Epithelial cell of esophagus (primary cell): ENCODE results near the gene ZDHHC11B.
"Not testable (repeated sequence)": the region's sequence is repeated elsewhere in the genome, so short reads cannot be mapped to it uniquely, and the experiment has no call there.

Source experiments
- DNase-seq: peaks from one replicate; pipeline ENCODE4 v3.0.0; 2010; ENCODE audit warnings: low read depth
- H3K4me3 ChIP-seq: 2 replicates; pipeline ENCODE4 v1.5.1; 2011; ENCODE audit warnings: mild to moderate bottlenecking, low read length, control low read depth
- TF ChIP-seq, protein P1 (sequence below): IDR thresholded peaks from 2 replicates; pipeline ENCODE4 v1.5.1; 2011; ENCODE audit warnings: low read depth, mild to moderate bottlenecking, low read length, control low read depth, inconsistent platforms; ENCODE audit not compliant: insufficient read depth; ENCODE audit errors: missing control alignments

The ZDHHC11B gene

DNA sequence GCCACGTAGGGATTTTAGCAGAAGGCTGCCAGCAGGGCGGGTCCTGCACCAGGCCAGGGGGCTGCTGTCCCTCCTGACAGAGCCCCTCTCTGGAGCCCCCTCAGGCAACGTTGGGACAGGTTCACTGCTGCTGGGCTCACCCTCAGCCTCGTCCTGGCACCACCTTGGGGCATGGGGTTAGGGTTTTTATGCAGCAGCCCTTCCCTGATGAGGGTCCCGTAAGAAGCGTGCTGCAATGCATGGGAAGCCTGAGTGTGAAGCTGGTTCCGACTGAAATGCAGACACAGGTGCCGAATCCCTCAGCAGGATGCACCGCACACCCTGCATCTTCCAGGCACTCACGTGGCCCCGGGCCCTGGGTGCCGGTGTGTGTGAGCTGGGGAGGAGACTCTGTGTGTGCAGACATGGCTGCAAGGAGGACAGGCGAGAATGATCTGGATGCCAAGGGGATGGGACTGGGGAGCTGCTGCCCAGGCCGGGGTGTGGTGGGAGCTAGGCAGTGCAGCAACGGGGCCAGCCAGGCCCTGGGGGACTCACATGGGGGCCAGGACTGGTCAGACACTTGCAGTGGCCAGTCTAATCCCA is 27.1 kb downstream of the ZDHHC11B start:
- TF ChIP-seq, protein P1, sequence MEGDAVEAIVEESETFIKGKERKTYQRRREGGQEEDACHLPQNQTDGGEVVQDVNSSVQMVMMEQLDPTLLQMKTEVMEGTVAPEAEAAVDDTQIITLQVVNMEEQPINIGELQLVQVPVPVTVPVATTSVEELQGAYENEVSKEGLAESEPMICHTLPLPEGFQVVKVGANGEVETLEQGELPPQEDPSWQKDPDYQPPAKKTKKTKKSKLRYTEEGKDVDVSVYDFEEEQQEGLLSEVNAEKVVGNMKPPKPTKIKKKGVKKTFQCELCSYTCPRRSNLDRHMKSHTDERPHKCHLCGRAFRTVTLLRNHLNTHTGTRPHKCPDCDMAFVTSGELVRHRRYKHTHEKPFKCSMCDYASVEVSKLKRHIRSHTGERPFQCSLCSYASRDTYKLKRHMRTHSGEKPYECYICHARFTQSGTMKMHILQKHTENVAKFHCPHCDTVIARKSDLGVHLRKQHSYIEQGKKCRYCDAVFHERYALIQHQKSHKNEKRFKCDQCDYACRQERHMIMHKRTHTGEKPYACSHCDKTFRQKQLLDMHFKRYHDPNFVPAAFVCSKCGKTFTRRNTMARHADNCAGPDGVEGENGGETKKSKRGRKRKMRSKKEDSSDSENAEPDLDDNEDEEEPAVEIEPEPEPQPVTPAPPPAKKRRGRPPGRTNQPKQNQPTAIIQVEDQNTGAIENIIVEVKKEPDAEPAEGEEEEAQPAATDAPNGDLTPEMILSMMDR = no peak
- no peak for DNase-seq

DNA sequence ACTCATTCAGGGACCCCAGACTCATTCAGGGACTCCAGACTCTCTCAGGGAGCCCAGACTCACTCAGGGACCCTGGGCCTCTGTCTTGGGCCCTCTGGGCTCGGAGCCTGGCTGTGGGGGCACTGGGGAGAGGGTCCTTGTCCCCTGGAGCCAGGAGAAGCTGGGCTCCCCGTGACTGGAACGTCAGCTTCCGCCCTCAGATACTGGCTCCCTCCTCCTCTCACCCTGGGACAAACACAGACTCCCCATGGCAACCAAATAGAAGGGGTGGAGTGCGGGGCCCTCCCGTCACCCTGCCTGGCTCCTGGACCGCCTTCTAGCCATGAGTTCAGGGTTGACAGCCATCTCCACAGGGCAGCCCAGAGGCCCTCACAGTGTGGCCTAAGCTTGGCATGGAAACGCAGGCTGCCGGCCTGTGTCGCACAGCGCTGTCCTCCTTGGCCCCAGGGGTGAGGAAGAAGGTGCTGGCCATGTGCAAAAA is 27.6 kb downstream of the ZDHHC11B start:
- TF ChIP-seq, protein P1 = no peak
- no peak for DNase-seq

More for the DNA sequence above, 27.1 kb downstream of the ZDHHC11B start:
- no peak overlapping the region for H3K4me3 ChIP-seq

DNA sequence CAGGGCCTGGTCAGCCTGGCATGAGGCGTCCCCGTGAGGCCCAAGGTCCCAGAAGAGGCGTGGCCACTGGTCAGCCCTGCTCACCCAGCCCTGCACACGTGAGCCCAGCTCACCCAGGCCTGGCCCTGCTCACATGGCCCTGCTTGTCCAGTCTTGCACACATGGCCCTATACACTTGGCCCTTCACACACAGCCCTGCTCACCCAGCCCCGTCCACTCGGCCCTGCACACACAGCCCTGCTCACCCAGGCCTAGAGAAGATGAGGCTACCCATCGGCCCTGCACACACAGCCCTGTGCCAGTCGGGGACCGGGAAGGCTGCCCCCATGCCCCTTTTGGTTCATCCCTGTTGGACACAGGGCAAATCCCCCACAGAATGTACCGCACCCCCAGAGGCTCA is 28.4 kb downstream of the ZDHHC11B start:
- TF ChIP-seq, protein P1 = no peak
- DNase-seq = no peak
- H3K4me3 ChIP-seq = no peak overlapping the region

More for the DNA sequence above, 27.6 kb downstream of the ZDHHC11B start:
- H3K4me3 ChIP-seq = no peak overlapping the region

DNA sequence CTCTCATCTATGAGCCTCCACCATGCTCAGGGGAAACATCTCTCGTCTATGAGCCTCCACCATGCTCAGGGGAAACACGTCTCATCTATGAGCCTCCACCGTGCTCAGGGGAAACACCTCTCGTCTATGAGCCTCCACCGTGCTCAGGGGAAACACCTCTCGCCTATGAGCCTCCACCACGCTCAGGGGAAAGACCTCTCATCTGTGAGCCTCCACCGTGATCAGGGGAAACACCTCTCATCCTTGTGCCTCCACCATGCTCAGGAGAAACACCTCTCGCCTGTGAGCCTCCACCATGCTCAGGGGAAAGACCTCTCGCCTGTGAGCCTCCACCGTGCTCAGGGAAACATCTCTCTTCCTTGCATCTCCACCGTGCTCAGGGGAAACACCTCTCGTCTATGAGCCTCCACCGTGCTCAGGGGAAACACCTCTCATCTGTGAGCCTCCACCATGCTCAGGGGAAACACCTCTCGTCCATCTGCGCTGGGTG is 30.3 kb downstream of the ZDHHC11B start:
- DNase-seq, H3K4me3 ChIP-seq: not testable (repeated sequence)

DNA sequence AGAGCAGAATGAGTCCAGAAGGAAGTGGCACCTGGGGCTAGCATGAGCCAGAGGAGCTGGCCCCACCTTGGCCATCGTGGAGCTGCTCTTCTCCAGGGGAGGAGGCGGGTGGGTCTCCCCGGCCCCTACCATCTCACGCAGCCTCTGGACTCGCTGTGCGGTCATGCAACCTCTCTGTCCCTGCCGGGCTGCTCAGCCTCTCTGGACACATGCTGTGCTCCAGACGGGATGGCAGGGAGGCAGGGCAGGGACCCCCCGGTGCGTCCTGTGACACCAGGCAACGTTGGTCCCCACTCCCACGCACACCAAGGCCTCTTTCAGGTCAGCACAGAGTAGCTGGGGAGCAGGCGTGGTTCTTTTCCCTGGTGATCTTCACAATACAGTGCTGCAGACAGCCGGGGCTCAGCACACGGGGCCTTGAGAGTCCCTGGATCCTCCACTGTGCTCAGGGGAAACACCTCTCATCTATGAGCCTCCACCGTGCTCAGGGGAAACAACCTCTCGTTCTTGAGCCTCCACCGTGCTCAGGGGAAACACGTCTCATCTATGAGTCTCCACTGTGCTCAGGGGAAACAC is 30.9 kb downstream of the ZDHHC11B start:
- H3K4me3 ChIP-seq, DNase-seq: not testable (repeated sequence)

DNA sequence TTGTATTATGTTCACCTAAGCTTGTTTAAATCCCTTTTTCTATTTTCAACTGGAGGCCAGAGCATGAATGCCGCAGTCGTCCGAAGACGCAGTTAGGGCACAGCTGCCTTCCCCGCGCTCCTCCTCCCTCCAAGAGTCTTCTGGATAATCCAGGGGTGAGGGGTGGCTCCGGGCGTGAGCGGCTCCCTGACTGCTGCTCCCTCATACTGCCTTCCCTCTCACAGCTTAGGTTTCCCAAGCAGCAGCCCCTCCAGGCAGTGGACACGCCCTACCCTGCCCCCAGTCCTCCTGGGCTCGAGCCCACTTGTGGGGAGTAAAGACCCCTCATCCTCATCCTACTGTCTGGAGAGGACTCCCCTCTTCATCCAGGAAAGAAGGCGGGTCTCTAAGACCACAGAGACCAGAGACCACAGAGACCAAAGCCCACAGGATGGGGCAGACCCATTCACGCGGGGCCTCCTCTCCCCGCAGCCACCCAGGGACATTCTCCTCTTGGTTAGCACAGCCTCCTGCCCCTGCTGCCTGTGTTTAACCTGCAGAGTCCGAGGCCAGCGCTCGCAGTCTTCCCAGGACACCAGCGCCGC is 31.9 kb downstream of the ZDHHC11B start:
- not testable (repeated sequence) for DNase-seq, H3K4me3 ChIP-seq

DNA sequence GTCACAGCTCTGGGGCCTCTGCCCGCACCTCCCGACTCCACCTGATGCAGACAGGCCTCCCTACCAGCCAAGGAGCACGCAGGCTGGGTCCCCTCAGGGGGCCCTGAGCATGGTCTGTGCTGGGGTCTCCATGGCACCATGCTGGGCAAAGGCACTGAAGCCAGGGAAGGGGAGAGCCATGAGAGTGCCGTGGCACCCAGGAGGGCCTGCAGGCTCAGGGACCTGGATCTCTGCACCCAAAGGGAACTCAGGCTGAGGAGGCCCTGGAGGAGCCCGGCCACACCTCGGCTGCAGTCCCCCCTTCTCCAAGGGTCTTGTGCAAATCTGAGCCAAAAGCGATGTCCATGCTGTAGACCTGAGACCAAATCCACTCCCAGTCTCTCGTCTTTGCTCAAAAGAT is 32.5 kb downstream of the ZDHHC11B start:
- DNase-seq, H3K4me3 ChIP-seq: not testable (repeated sequence)

DNA sequence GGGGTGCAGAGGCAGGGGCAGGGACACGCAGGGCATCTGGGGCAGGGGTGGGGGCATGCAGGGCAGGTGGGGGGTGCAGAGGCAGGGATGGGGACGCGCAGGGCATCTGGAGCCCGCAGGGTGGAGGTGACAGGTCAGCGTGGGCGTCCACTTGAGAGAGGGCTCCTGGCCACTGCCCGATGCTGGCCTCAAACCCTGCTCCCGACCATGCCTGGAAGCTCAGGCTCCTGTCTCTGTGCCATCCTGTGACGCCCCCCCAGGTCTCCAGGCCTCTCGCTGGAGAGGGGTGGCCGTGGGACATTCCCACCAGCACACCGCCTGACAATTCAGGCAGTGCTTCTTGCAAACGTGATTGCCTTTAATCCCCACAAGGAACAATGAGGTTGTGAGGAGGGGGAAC is 33.0 kb downstream of the ZDHHC11B start:
- TF ChIP-seq, protein P1 = no peak
- DNase-seq = no peak
- H3K4me3 ChIP-seq = no peak overlapping the region

DNA sequence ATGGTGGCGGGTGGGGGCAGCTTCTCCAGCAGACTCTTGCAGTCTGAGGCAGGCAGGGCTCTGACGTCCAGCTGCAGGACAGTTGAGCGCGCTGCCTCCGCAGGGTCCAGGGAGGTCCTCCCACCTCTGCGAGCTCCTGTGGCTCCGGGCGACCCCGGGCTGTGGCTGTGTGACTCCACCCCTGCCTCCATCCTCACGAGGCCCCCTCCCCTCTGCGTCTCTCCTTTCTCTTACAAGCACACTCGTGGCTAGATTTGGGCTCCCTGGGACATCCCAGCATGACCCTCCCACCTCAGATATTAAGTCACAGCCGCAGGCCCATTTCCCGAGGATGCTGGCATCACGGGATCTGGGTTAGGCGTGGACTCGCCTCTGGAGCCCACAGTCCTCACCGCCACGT is 34.3 kb downstream of the ZDHHC11B start:
- H3K4me3 ChIP-seq, DNase-seq: not testable (repeated sequence)
